Stimulated activated CD4-positive, alpha-beta T cell treated with anti-CD3 and anti-CD28 coated beads, Interleukin-1b, Interleukin-23, amount 100 ng/mL, for 1 hour (primary cell): ENCODE measurements around the gene TBX15.

Experiments used
- DNase-seq, 2 donors: peaks; one replicate each; pipeline ENCODE4 v3.0.0-alpha.2; 2020; ENCODE audit warnings: low read depth in 2 of 2

TBX15 gene

DNA sequence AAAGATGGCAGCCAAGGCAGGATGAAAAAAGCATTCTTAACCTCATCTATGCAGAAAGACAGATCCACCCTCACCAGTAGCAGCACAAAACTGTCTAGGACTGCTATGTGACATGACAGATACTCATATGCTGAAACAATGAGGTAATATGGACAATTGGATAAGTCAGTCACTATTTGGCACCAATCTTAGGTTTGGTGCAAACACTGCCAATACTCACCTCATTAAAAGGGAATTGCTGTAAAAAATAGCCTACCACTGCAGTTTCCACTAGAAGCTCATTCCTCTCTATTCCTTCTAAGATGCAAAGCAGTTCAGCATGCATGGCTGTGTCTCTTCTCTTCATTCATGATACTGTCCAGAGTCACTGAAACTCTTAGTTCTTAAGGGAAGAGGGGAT lies 91.7 kb downstream of the TBX15 start:
- DNase-seq: no peak

DNA sequence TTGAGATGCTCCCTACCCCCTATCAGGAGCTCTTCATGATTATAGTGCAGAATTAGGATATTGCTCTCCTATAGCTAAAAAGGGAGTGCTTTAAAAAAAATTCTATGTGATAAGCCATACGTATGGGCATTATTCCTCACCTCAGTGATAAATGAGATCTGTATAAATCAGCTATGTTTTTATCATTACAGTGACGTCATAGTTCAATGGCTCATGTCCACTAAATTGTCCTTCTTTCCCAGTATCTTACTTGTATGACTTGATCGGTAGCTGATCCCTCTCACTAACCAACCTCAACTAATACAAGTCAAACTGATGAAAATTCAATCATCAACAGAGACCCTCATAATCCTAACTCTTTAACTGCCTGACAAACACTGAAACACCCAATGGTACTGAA lies 93.3 kb downstream of the TBX15 start:
- DNase-seq: no peak

DNA sequence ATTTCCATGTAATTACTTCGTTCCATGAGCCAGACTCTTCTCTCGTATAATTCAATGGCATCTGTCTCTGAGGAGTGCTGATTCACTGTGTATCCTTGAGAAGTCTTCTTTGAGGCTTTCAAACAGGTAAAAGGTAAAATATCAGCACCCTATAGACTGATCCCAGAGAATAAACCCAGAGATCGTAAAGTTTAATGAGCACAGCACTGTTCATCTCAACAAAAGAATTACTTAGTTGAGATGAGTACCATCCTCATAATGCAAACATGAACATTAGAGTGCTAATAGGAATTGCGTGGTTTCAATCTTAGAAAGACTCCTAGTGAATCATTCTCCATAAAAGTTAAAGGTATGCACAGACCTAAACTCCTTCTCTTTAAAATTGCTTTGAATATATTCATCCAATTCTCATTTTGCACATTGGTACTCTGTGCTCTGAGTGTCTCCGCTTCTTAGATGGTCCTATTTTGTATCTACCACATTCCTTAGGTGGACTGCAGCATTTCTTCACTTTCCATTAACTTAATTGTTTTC lies 97.2 kb downstream of the TBX15 start:
- DNase-seq: no peak

DNA sequence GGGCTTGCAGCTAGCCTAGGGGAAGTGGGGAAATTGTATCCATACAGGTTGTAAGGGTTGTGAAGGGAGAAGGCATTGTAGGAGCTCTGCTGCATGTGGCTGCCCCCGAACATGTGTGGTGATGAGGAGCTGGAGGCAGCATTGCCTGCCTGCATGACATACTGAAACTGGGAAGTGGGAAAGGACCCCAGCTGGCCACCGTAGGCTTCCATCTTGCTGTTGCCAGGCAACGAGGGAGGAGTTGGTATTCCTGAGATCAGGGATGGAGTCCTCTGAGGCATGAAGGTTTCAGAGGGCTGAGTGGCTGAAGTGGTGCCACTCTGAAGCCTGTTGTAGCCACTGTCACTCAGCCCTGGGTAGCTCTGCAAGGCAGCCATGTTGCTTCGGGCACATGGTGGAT lies 103.2 kb downstream of the TBX15 start:
- DNase-seq: no peak

DNA sequence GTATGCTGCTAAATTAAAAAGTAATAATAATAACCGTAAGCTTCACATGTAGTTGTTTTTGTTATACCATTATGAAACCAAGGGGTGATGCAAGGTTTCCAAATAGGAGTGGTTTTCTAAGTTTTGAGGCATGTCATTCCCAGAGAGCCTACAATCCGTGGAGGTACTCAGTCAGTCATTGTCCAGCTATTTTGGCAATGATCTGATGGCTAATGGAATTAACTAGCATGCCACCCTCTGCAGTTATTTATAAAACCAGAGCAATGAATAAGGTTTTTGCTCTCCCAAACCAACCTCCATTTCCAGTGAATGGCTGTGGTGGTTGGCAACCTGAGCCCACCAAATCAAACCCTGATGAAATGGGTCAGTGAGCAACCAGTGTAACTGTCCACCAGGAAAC lies 106.4 kb downstream of the TBX15 start:
- no peak for DNase-seq

DNA sequence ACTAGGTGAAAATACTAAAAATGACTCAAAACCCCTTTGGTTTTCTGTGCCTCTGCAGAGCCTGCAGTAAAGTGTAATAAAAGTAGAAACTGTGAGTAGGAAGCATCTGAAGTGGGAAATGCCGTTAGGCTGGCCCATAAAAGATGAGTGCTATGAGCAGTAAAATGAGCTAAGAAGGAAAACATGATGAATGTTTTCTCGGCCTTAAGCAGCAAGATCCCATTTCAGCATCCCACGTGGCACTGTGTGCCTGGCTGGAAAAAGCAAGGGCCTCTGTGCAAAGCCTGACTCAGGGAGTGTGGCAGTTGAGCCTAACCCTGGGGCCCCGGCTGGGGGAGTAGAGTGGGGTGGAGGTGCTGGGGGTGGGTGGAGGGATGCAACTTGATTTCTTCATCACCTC lies 109.5 kb downstream of the TBX15 start:
- DNase-seq: no peak

DNA sequence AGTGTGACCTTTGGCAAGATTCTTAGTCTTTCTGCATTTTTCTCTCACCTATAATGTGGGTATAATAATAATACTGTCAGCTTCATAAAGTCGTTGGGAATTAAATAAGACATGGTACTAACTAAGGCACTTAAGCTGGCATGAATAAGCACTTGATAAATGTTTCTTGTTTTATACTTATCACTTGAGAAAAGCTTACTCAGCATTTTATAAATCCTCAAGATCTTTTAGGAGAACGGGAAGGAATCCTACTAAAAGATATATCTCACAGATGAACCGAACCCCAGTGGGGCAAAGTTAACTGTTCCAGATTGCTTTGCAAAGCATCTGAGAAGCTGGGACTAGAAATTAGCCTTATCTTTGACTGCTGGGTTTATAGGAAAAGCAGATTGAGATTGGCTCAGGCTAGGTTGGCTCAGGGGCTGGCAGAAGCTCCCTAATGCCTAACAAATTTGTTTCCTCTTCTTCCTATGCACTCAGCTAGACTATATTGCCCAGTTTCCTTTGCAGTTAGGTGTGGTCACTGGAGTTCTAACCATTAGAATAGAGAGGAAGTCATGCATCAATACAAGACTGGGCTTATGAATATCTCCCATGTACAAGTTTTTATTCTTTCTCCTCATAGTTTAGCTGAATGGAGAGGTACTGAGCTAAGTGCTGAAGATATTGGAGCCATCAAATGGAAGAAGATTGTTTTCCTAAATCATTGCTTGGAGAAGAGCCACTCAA lies 110.3 kb downstream of the TBX15 start:
- DNase-seq: no peak

DNA sequence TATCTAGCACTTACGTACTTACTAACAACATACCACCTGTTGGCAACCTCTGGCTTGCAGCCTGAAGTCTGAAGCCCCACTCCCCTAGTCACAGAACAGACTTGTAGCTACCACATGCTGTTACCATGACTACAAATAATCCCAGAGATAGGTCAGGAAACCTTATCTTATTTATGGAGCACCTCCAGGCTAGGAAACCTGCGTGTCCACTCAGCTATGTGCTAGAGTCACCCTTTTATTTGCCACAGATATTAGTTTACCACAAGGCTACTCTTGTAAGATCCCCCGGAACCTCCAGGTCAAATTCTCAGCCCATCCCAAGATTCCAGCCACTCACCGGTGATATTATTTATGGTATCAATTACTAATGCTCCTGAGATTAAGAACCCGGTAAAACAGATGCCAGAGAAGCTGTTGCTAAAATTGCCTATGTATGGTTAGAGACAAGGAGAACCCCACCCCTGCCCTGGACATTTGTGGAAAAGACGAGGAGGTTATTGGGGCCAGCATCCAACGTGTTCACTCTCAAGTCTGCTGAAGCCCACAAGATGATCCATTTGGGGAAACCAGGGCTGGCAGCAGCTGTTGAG lies 116.5 kb downstream of the TBX15 start:
- no peak for DNase-seq

DNA sequence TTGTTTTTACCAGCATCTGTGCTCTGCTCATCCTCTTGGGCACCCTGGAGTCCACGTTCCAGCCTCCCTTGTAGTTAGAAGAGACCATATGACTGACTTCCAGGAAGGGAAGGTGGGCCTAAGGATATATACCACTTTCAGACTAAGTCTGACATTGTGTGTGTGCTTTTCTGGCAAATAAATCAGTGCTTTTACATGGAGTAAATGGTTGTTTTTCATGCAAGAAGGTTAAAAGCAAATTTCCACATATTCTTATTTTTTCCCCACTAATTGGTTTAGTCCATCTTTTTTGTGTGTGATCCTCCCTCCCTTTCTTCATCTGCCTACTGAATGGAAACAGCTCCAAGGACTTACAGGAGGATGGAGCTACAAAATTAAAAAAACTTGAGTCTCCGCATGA lies 119.8 kb downstream of the TBX15 start:
- no peak for DNase-seq

DNA sequence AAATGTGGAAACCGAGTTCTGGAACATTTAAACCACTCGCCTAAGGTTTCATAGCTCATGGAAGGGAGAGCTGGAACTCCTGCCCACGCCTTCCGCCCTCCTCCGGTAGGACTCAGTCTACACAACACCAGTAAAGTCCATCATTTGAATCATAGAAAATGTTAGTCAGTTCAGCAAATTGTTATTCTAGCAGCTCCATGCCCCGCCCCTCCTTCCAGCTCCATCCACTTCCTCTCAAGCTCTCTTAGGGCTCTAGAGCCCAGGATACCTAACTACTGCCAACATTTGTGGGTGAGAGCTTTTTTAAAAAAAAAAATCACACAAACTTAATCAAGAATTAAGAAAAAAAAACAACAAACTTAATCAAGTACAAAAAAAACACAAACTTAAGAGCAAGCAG lies 121.8 kb downstream of the TBX15 start:
- DNase-seq: no peak

DNA sequence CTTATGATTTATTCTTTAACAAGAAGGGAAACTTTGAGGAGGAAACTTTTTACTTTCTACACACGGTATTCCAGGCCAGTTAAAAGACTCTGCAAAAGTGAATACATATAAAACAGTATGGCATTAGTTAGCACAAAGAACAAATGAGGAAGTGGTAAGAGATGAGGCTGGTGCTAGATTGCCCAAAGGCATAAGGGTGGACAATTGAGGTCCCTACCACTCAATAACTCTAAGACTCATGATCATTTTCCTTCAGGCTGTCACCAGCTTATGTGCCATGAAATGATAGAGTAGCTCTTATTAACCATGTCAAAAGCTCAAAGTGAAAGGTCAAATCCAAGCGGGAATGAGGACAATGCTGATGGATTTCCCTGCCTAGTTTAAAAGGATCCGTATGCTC lies 124.5 kb downstream of the TBX15 start:
- DNase-seq: no peak

DNA sequence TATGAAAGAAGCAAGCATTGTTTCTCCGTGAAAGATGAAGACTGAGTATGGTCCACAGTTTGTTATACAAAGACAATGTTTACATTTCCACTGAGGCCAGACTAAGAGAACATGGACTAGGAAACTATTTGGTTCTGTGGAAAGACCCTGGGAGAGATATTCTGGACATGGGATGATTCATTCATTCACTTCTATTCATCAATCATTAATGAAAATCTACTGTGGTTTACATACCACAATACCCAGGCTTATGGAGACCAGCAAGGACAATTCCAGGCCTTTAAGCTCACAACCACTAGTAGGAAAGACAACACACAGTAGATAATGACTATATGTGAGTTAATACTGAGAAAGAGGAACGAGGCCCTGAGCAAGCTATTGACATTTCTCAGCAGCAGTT lies 125.4 kb downstream of the TBX15 start:
- no peak for DNase-seq

DNA sequence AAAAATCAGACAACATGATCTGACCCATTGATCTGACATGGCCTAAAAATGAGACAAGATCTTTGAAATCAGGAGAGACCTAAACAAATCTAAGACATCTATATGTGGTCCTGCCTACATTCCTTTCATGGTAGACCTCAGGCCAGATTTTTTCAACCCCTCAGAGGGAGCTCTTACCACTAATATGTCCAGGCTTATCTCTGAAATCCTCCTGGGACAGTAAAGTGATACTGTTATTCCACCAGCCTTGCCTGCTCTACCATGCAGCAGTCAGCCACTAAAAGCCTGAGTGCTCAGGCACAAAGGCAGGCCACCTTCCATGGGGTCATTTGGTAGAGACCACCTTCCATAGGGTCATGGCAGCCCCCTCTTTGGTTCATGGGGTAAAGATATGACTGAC lies 126.9 kb downstream of the TBX15 start:
- no peak for DNase-seq

DNA sequence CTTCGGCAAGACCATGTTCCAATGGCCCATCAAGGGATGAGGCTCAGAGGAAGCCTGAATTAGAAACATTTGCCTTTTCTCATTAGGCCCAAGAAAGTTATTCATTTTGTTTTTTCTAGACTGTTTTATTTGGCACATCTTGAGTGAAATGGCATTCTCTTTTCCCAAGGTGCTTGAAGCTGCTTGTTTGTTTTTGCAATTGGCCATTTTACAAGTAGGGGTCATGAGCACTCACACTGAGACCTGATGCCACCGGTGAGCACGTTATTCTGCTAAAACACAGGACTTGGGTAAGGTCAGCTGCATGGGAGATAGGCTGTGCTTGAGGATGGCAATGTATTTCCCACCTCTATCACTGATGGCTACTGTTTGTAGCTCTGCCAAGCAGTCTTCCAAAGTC lies 128.1 kb downstream of the TBX15 start:
- DNase-seq: no peak

DNA sequence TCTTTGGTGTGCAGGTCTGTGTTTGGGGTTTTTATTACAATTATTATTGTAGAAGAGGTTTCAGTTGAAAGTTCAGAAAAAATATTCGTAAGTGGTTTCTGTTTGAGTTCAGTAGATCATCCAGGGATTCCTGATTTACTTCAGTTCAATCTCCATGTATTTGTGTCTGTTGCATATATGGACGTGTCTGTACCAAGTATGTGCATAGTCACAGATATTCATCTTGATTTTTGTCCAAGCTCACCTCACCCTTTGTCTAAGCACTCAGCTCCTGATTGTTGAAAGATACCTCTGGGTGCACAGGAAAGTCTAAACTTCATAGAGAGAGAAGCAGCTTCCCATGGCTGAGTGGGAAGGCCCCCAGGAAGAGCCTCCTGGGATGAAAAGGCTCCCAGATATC lies 141.7 kb downstream of the TBX15 start:
- no peak for DNase-seq

DNA sequence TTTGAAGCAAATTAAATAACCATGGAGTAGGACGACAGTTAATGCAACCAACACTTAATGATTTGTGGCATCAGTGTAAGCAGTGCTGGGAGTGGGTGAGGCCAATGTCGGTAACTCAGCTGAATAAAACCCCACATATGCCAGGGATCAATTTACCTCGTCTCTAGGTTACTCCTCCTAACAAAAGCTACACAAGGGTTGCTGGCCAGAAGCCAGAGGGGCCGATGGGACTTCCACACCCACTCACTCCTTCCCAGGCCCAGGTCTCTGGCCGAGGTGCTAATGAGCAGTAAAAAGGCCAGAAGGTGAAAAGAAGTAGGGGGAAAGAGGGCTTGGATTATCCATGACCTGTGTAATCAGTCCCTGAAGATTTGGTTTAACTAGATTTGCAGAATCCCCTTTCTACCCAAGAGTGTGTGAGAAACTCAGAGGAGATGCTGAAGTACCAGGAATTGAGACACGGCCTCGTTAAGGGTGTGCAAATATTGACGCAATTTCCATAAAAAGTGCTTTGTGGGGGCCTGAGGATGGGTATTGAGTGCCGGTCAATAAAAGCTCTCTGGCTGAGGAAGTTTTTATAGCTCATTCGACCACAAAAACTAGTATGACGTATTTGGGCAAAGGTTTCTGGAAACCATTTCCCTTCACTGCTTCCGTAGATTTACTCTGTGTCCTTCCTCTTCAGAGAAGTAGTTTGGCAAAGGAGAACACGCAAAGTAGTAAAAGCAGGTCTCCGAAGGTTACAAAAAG lies 145.5 kb downstream of the TBX15 start:
- no peak for DNase-seq

DNA sequence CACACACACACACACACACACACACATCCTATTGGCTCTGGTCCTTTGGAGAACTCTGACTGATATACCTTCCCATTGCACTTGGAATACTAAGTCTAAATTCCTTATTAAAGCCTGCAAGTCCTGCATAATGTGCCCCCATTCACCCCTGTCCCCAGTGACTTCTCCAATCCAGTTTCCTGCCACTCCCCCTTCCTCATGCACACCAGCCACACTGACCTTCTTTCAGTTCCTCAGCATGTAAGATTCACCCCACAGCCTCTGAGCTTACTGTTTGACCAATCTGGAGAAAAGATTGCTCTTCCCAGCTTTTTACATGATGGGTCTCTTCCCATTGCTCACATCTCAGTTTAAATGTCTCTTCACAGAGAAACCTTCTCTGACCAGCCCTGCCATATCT lies 146.6 kb downstream of the TBX15 start:
- no peak for DNase-seq
